DOHH2 (cell line): ENCODE data around the gene UBN1.

Experiments
- H3F3A ChIP-seq: fragments of 200-600 bp; sonication (generic), shearing (Covaris generic); 2 replicates; pipeline ENCODE4 v1.6.0; 2016; ENCODE audit warnings: antibody characterized with exemption, mild to moderate bottlenecking; ENCODE audit not compliant: control insufficient read depth, insufficient read depth
- H3K27ac ChIP-seq: fragments of 200-600 bp; sonication (generic); 2 replicates; pipeline ENCODE4 v1.5.1; 2014; ENCODE audit warnings: low read depth, mild to moderate bottlenecking, low read length, moderate library complexity
- H3K27me3 ChIP-seq: fragments of 200-600 bp; sonication (generic); 2 replicates; pipeline ENCODE4 v1.6.1; 2014; ENCODE audit warnings: mild to moderate bottlenecking, low read length, mixed read lengths; ENCODE audit not compliant: control insufficient read depth
- H3K36me3 ChIP-seq: fragments of 200-600 bp; sonication (generic); 2 replicates; pipeline ENCODE4 v1.6.1; 2014; ENCODE audit warnings: mild to moderate bottlenecking, low read length, moderate library complexity, mixed read lengths; ENCODE audit not compliant: control insufficient read depth
- H3K4me1 ChIP-seq: fragments of 200-600 bp; sonication (generic); 2 replicates; pipeline ENCODE4 v1.6.1; 2014; ENCODE audit warnings: mild to moderate bottlenecking, low read length, mixed read lengths; ENCODE audit not compliant: control insufficient read depth
- H3K4me2 ChIP-seq: fragments of 200-600 bp; sonication (generic); 2 replicates; pipeline ENCODE4 v1.6.0; 2014; ENCODE audit warnings: mild to moderate bottlenecking, low read length, moderate library complexity
- H3K4me3 ChIP-seq: fragments of 200-600 bp; sonication (generic); 2 replicates; pipeline ENCODE4 v1.5.1; 2014; ENCODE audit warnings: mild to moderate bottlenecking, low read length, mixed read lengths
- H3K79me2 ChIP-seq: fragments of 200-600 bp; sonication (generic); 2 replicates; pipeline ENCODE4 v1.6.1; 2014; ENCODE audit warnings: mild to moderate bottlenecking, low read length, mixed read lengths; ENCODE audit not compliant: control insufficient read depth
- H3K9me2 ChIP-seq: fragments of 200-600 bp; sonication (generic); replicated peaks from 2 replicates; pipeline ENCODE4 v1.6.1; 2014; ENCODE audit warnings: mild to moderate bottlenecking, low read length, mixed read lengths; ENCODE audit not compliant: control insufficient read depth
- H3K9me3 ChIP-seq: fragments of 200-600 bp; sonication (generic); 2 replicates; pipeline ENCODE4 v1.6.1; 2014; ENCODE audit warnings: antibody characterized with exemption, low read length, mixed read lengths; ENCODE audit not compliant: control insufficient read depth, insufficient read depth
- H4K20me1 ChIP-seq: fragments of 200-600 bp; sonication (generic); 2 replicates; pipeline ENCODE4 v1.6.0; 2014; ENCODE audit warnings: low read depth, mild to moderate bottlenecking, antibody characterized with exemption, low read length, moderate library complexity; ENCODE audit not compliant: control insufficient read depth, insufficient read depth
- EZH2phosphoT487 ChIP-seq: fragments of 200-600 bp; sonication (generic); IDR thresholded peaks from 2 replicates; pipeline ENCODE4 v1.6.1; 2017; ENCODE audit warnings: borderline replicate concordance, mild to moderate bottlenecking, antibody characterized with exemption, low read length, moderate library complexity, mixed read lengths
- TF ChIP-seq, protein P1 (sequence below): fragments of 200-600 bp; sonication (generic); IDR thresholded peaks from one replicate; pipeline ENCODE4 v1.5.1; 2014; ENCODE audit warnings: antibody characterized with exemption, mild to moderate bottlenecking, low read depth, low read length; ENCODE audit not compliant: poor library complexity, severe bottlenecking

UBN1 gene

DNA sequence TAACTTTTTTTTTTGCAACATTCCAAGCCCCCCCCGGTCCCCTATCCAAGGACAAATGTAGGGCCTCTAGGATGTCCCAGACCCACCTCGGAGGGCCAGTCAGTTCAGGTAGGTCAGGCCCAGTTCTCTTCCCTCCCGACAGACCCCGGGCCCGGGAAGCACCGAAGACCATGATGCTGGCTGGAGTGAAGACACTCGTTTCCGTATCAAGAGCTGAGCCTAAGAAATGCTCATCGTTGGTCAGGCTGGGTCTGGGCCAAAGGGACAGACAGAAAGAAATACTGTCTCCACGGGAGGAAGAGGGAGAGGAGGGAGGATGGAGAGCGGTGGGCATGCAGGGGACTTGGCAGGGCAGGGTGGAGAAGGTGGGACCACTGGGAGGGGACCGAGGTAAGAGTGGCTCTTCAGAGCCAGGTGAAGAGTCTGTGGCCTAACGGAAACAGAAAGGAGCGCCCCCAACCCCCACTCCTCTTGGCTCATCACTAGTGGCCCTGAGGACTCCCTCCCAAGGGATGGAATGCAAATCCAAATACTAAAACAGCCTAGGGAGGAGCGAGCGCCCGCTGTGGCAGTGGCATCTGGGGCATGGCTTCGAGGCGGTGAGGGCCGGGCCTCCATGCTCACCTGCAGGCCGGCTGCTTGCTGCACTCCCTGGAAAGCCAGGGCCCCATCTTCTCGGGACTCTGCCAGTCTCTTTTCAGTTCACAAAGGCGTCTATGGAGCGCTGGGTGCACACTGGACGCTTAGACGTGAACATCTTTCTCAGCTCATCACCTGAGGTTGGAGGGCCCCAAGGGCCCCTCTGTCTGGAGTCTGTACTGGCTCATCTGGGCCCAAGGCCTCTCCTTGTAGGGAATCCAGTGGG is 43.2 kb upstream of the UBN1 start:
- peaks cover 29% of the 10 kb centered on the region for H3K36me3 ChIP-seq
- TF ChIP-seq, protein P1, sequence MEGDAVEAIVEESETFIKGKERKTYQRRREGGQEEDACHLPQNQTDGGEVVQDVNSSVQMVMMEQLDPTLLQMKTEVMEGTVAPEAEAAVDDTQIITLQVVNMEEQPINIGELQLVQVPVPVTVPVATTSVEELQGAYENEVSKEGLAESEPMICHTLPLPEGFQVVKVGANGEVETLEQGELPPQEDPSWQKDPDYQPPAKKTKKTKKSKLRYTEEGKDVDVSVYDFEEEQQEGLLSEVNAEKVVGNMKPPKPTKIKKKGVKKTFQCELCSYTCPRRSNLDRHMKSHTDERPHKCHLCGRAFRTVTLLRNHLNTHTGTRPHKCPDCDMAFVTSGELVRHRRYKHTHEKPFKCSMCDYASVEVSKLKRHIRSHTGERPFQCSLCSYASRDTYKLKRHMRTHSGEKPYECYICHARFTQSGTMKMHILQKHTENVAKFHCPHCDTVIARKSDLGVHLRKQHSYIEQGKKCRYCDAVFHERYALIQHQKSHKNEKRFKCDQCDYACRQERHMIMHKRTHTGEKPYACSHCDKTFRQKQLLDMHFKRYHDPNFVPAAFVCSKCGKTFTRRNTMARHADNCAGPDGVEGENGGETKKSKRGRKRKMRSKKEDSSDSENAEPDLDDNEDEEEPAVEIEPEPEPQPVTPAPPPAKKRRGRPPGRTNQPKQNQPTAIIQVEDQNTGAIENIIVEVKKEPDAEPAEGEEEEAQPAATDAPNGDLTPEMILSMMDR = no peak
- H3K9me2 ChIP-seq = no peaks in the 10 kb centered on the region
- H3K4me3 ChIP-seq = no peak overlapping the region
- H3K27me3 ChIP-seq = no peaks in the 10 kb centered on the region
- H3K4me2 ChIP-seq = no peak overlapping the region
- H3K4me1 ChIP-seq = peaks cover 32% of the 10 kb centered on the region
- no peaks in the 10 kb centered on the region for H3K9me3 ChIP-seq
- H3K79me2 ChIP-seq = no peaks in the 10 kb centered on the region
- H4K20me1 ChIP-seq = no peaks in the 10 kb centered on the region
- peaks cover 7% of the 10 kb centered on the region; the same call in 1 of the 2 replicates for H3F3A ChIP-seq
- H3K27ac ChIP-seq = no peak overlapping the region

DNA sequence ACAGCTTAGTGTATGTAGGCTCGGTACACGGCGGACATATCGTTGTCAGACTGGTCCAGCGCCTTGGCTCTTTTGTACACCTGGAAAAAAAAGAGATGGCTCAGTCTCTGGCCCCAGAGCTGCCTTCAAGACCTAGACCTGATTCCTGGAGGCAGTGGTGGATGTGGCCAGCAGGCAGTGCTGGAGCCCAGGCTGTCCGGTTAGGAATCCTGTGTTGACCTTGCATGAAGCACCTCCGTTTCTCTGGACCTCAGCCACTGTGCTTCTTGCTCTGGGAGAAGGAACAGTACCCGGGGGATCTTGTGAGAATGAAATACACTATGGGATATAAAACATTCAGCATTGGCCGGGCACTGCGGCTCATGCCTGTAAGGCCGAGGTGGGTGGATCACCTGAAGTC is 42.0 kb upstream of the UBN1 start:
- H3F3A ChIP-seq = peaks cover 7% of the 10 kb centered on the region; the same call in 1 of the 2 replicates
- TF ChIP-seq, protein P1 = no peak
- no peak for TF ChIP-seq EZH2phosphoT487
- no peaks in the 10 kb centered on the region for H4K20me1 ChIP-seq
- H3K4me2 ChIP-seq = no peak overlapping the region
- H3K27ac ChIP-seq = no peak overlapping the region
- no peaks in the 10 kb centered on the region for H3K9me2 ChIP-seq
- H3K9me3 ChIP-seq = no peaks in the 10 kb centered on the region
- H3K79me2 ChIP-seq = no peaks in the 10 kb centered on the region
- no peak overlapping the region for H3K4me3 ChIP-seq
- H3K4me1 ChIP-seq = peaks cover 30% of the 10 kb centered on the region
- H3K36me3 ChIP-seq = peaks cover 36% of the 10 kb centered on the region
- H3K27me3 ChIP-seq = no peaks in the 10 kb centered on the region

DNA sequence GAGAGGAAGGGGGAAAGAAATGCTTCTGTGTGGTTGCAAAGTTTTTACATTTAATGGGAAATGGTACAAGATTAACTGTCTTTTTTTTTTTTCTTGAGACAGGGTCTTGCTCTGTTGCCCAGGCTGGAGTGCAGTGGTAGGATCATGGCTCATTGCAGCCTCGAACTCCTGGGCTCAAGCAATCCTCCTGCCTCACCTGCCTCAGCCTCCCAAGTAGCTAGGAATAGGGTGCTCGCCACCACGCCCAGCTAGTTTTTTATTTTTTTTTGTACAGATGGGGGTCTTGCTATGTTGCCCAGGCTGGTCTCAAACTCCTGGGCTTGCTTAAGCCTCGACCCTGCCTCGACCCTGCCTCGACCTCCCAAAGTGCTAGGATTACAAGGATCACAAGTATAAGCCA is 41.0 kb upstream of the UBN1 start:
- no peak overlapping the region for H3K4me3 ChIP-seq
- H3K27me3 ChIP-seq = no peaks in the 10 kb centered on the region
- no peak overlapping the region for H3K4me2 ChIP-seq
- H3K36me3 ChIP-seq = peaks cover 40% of the 10 kb centered on the region
- no peaks in the 10 kb centered on the region for H3K9me2 ChIP-seq
- peaks cover 19% of the 10 kb centered on the region for H3K4me1 ChIP-seq
- H3K79me2 ChIP-seq = no peaks in the 10 kb centered on the region
- H4K20me1 ChIP-seq = no peaks in the 10 kb centered on the region
- no peak overlapping the region for H3K27ac ChIP-seq
- H3F3A ChIP-seq = peaks cover 7% of the 10 kb centered on the region; the same call in 1 of the 2 replicates
- no peaks in the 10 kb centered on the region for H3K9me3 ChIP-seq
- no peak for TF ChIP-seq EZH2phosphoT487
- TF ChIP-seq, protein P1 = no peak
